GM12874 (cell line): ENCODE results near the gene MICAL2.

Source experiments
- CTCF ChIP-seq: IDR thresholded peaks from 2 replicates; pipeline ENCODE4 v1.5.1; 2011; ENCODE audit warnings: low read depth, mild to moderate bottlenecking, control low read depth, low read length, moderate library complexity; ENCODE audit not compliant: insufficient read depth

The MICAL2 gene

GRCh38 chr11:12159351-12160099 is 49.1 kb downstream of the MICAL2 start:
- TF ChIP-seq CTCF = no peak

- no peak for TF ChIP-seq CTCF
Observed at GRCh38 chr11:12160231-12160630, 49.8 kb downstream of the MICAL2 start.

GRCh38 chr11:12160680-12161079 is 50.3 kb downstream of the MICAL2 start:
- TF ChIP-seq CTCF = no peak

GRCh38 chr11:12161137-12161536 is 50.7 kb downstream of the MICAL2 start:
- TF ChIP-seq CTCF = no peak

GRCh38 chr11:12161603-12162350 is 51.4 kb downstream of the MICAL2 start:
- TF ChIP-seq CTCF = no peak

- TF ChIP-seq CTCF = no peak
Observed at GRCh38 chr11:12162652-12163051, 52.3 kb downstream of the MICAL2 start.

- no peak for TF ChIP-seq CTCF
Observed at GRCh38 chr11:12163181-12163941, 53.0 kb downstream of the MICAL2 start.
